GM12878 (cell line): Measurements from ENCODE around the gene FXYD7. TPM values are rescaled to one million over a fixed set of nuclear protein-coding genes. Genes with fewer than 3 reads are reported as not detected.

Source experiments
- ATAC-seq: fragments of 200-7000 bp; cut with Tn5 transposase; 3 replicates; pipeline ENCODE4 v1.9.1; 2020; ENCODE audit warnings: mild to moderate bottlenecking, moderate library complexity
- BruUV-seq: library from RNA; stranded (reverse); fragments of 400-500 nt; replicated peaks from 2 replicates; lab custom pipeline; 2021; lab: Mats Ljungman, UMichigan
- CTCF ChIA-PET: fragments of 300-600 bp; sonication (Branson Sonifier 250); formaldehyde crosslinking; extraction: SDS; loops from one replicate; lab custom pipeline; 2021; ENCODE audit warnings: inconsistent platforms; lab: Yijun Ruan, JAX
- POLR2A ChIA-PET: fragments of 350-600 bp; formaldehyde crosslinking; extraction: SDS; loops from one replicate; lab custom pipeline; 2021; ENCODE audit warnings: inconsistent platforms; lab: Charles Lee
- RAD21 ChIA-PET: fragments of 300-600 bp; sonication (Branson Sonifier 250); formaldehyde crosslinking; loops from one replicate; lab custom pipeline; 2023; ENCODE audit warnings: antibody characterized with exemption; ENCODE audit not compliant: unreplicated experiment; lab: Charles Lee
- SMC1A ChIA-PET: fragments of 300-600 bp; sonication (Branson Sonifier 250); formaldehyde crosslinking; loops from one replicate; lab custom pipeline; 2023; ENCODE audit not compliant: unreplicated experiment, uncharacterized antibody; lab: Charles Lee
- DNase-seq: peaks from one replicate; pipeline ENCODE4 v3.0.0-alpha.2; 2011; ENCODE audit warnings: low read depth, low spot score
- FAIRE-seq: peaks from 3 replicates; lab custom pipeline; 2011; peaks lifted over from hg19 to GRCh38; lab: Jason Lieb, UNC
- H2AFZ ChIP-seq: 2 replicates; pipeline ENCODE4 v1.6.0; 2011; ENCODE audit warnings: low read depth, low read length, control low read depth; ENCODE audit not compliant: control insufficient read depth
- H3K27ac ChIP-seq: 2 replicates; pipeline ENCODE4 v1.5.1; 2011; ENCODE audit warnings: control low read depth; ENCODE audit not compliant: control insufficient read depth, insufficient read depth
- H3K27me3 ChIP-seq, 2 experiments: replicated peaks in 1 of 2; 2 replicates each; pipeline versions ENCODE4 v1.6.0 to v1.6.1; 2011; ENCODE audit warnings: low read length in 1 of 2; ENCODE audit not compliant: control insufficient read depth in 2 of 2, insufficient read depth in 2 of 2
- H3K36me3 ChIP-seq, 2 experiments: 2 replicates each; pipeline ENCODE4 v1.5.1; 2011; ENCODE audit warnings: low read length in 1 of 2; ENCODE audit not compliant: control insufficient read depth in 2 of 2, insufficient read depth in 2 of 2
- H3K4me1 ChIP-seq: 2 replicates; pipeline ENCODE4 v1.6.1; 2011; ENCODE audit warnings: mild to moderate bottlenecking, low read length, moderate library complexity, mixed read lengths; ENCODE audit not compliant: control insufficient read depth, insufficient read depth
- H3K4me2 ChIP-seq: 2 replicates; pipeline ENCODE4 v1.6.0; 2011; ENCODE audit warnings: control low read depth; ENCODE audit not compliant: control insufficient read depth, insufficient read depth
- H3K4me3 ChIP-seq: fragments of 200-600 bp; sonication (generic); 2 replicates; pipeline ENCODE4 v1.5.1; 2016
- H3K79me2 ChIP-seq: 2 replicates; pipeline ENCODE4 v1.6.0; 2011; ENCODE audit warnings: low read length; ENCODE audit not compliant: control insufficient read depth, insufficient read depth
- H3K9ac ChIP-seq: 2 replicates; pipeline ENCODE4 v1.8.0; 2011; ENCODE audit warnings: low read length, control low read depth, mixed read lengths; ENCODE audit not compliant: control insufficient read depth, insufficient read depth
- H3K9me3 ChIP-seq: replicated peaks from 3 replicates; pipeline ENCODE4 v1.5.1; 2011; ENCODE audit warnings: mild to moderate bottlenecking, low read length; ENCODE audit not compliant: control insufficient read depth, insufficient read depth
- H4K20me1 ChIP-seq: 2 replicates; pipeline ENCODE4 v1.6.0; 2011; ENCODE audit not compliant: control insufficient read depth, insufficient read depth
- ASH2L ChIP-seq: fragments of 300-600, 200-600 bp; sonication (generic); IDR thresholded peaks from 2 replicates; pipeline ENCODE4 v1.6.1; 2017; ENCODE audit warnings: low read depth, mild to moderate bottlenecking, borderline replicate concordance
- CREB1 ChIP-seq: IDR thresholded peaks from 2 replicates; pipeline ENCODE4 v1.6.1; 2012; ENCODE audit warnings: low read depth, mild to moderate bottlenecking, inconsistent platforms
- CREM ChIP-seq: IDR thresholded peaks from 2 replicates; pipeline ENCODE4 v1.6.1; 2014; ENCODE audit warnings: antibody characterized with exemption, low read depth
- HDGF ChIP-seq: fragments of 450-650 bp; IDR thresholded peaks from 2 replicates; pipeline ENCODE4 v1.6.1; 2016; ENCODE audit warnings: antibody characterized with exemption
- SMC3 ChIP-seq: IDR thresholded peaks from 2 replicates; pipeline ENCODE4 v1.6.1; 2011; ENCODE audit warnings: low read length, improper control_type of control experiment, borderline replicate concordance
- WGBS: methylation state at CpG from one replicate; pipeline ENCODE4 v1.1.6; 2016; ENCODE audit warnings: low lambda C conversion rate; ENCODE audit not compliant: insufficient replicate concordance, insufficient coverage; ENCODE audit errors: missing lambda C conversion rate; 5-methylcytosine and 5-hydroxymethylcytosine counted together
- in situ Hi-C: fragments of 300-500 bp; cut with MboI; formaldehyde crosslinking; loops from 9 replicates; pipeline ENCODE4 v1.14.3; 2018; ENCODE audit warnings: mixed read lengths
- intact Hi-C: fragments of 100-400 bp; cut with micrococcal nuclease; formaldehyde crosslinking; loops from one replicate; pipeline ENCODE4 v1.14.2; 2022; ENCODE audit not compliant: unreplicated experiment
- polyA plus RNA-seq, 11 experiments: library from polyadenylated mRNA; depleted of rRNA in 4 of 11; unstranded in 6 of 11; stranded (reverse) in 5 of 11; fragments of >200 nt; fragmentation: Nextera tagmentation in 4 of 11; fragmentation: Illumina TruSeq in 1 of 11; extraction: Ambion mirVana in 4 of 11; extraction: Trizol in 1 of 11; gene quantifications; 1 replicate in 1 of 11; 2 replicates in 10 of 11; pipeline versions ENCODE4 v1.2.1 to v1.2.3, GENCODE V29; 2011 to 2016; ENCODE audit warnings: inconsistent platforms in 2 of 11, missing spikeins in 2 of 11, low read depth in 1 of 11
- total RNA-seq, 4 experiments: library from RNA; depleted of rRNA in 3 of 4; stranded (reverse); fragments of >200 nt in 3 of 4; fragmentation: Illumina TruSeq in 1 of 4; extraction: Trizol in 1 of 4; gene quantifications; 2 replicates each; pipeline versions ENCODE4 v1.2.1 to v1.2.3, GENCODE V29; 2013 to 2021
- TF ChIP-seq, protein P1 (sequence below): IDR thresholded peaks from 2 replicates; pipeline ENCODE4 v1.6.1; 2012; ENCODE audit warnings: low read length, inconsistent platforms
- TF ChIP-seq, protein P2 (sequence below): fragments of 450-650 bp; IDR thresholded peaks from 2 replicates; pipeline ENCODE4 v1.6.1; 2017; ENCODE audit warnings: mild to moderate bottlenecking, low read depth, inconsistent platforms; ENCODE audit not compliant: poor library complexity, severe bottlenecking

FXYD7 gene
- total and polyA plus RNA-seq, 10 of the 15 experiments (the other 5 are each of a cell fraction or from before 2014, with no cell fraction given) = 0.07 to 0.28 (median 0.12) TPM; not detected in 7

DNA sequence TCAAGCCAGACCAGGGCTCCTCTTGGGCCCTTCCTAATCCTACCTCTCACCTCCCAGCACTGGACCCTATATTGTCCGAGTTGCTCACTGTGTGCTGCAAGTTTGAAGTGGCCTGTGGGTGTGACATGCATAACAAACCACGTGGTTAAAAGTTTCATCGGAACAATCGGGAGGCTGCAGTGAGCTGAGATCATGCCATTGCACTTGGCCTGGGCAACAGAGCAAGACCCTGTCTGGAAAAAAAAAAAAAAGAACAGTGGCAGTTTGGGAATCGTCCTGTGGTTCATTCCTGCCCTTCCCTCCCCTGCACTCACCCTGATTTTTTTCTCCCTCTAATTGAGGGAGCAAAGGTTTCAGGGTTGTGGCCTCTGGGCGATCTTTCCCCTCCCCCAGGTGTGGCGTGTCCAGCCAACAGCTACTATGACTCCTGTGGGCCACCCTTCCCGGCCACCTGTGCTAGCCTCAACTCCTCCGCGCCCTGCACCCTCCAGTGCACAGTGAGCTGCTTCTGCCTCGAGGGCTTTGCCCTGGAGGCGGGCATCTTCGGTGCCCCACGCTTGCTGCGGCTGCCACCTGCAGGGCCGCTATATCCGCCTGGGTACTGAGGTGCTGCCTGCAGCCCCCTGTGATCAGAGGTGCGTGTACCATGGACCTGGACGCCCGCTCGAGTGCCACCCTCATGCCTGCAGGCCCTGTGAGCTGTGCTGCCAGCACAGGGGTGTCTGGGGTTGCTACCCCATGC, 43.7 kb upstream of the FXYD7 start:
- no peaks in the 10 kb centered on the region for H3K79me2 ChIP-seq
- BruUV-seq = no TSS peak
- ATAC-seq = no peak
- intact Hi-C loops (no loop called here), in situ Hi-C loops (no loop called here)
- no peak for TF ChIP-seq CREB1
- TF ChIP-seq HDGF = no peak
- no peak for TF ChIP-seq SMC3
- TF ChIP-seq, protein P1, sequence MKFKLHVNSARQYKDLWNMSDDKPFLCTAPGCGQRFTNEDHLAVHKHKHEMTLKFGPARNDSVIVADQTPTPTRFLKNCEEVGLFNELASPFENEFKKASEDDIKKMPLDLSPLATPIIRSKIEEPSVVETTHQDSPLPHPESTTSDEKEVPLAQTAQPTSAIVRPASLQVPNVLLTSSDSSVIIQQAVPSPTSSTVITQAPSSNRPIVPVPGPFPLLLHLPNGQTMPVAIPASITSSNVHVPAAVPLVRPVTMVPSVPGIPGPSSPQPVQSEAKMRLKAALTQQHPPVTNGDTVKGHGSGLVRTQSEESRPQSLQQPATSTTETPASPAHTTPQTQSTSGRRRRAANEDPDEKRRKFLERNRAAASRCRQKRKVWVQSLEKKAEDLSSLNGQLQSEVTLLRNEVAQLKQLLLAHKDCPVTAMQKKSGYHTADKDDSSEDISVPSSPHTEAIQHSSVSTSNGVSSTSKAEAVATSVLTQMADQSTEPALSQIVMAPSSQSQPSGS = no peak
- no peak for TF ChIP-seq ASH2L
- TF ChIP-seq CREM = no peak
- TF ChIP-seq, protein P2, sequence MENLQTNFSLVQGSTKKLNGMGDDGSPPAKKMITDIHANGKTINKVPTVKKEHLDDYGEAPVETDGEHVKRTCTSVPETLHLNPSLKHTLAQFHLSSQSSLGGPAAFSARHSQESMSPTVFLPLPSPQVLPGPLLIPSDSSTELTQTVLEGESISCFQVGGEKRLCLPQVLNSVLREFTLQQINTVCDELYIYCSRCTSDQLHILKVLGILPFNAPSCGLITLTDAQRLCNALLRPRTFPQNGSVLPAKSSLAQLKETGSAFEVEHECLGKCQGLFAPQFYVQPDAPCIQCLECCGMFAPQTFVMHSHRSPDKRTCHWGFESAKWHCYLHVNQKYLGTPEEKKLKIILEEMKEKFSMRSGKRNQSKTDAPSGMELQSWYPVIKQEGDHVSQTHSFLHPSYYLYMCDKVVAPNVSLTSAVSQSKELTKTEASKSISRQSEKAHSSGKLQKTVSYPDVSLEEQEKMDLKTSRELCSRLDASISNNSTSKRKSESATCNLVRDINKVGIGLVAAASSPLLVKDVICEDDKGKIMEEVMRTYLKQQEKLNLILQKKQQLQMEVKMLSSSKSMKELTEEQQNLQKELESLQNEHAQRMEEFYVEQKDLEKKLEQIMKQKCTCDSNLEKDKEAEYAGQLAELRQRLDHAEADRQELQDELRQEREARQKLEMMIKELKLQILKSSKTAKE = no peak
- SMC1A ChIA-PET = interaction anchor here (1.6 kb wide), 1 partner anchor 42 kb away, joined by 3 read pairs; no protein-coding TSS in a partner anchor
- 37% methylated on average over 20 of the region's 21 CpGs for WGBS
- RAD21 ChIA-PET = no interaction called here
- H3K4me3 ChIP-seq = no peak overlapping the region
- H3K36me3 ChIP-seq = no peaks in the 10 kb centered on the region
- H3K9ac ChIP-seq = no peak overlapping the region
- no peak overlapping the region for H2AFZ ChIP-seq
- H3K4me1 ChIP-seq = no peaks in the 10 kb centered on the region
- FAIRE-seq = no peak
- no peaks in the 10 kb centered on the region for H3K9me3 ChIP-seq
- POLR2A ChIA-PET = no interaction called here
- CTCF ChIA-PET = interaction anchor here (0.6 to 1.3 kb wide), 3 partner anchors 17 to 668 kb away, joined by 3 read pairs; partner anchors contain the start of gene FXYD3
- H3K27ac ChIP-seq = no peak overlapping the region
- DNase-seq = no peak
- no peaks in the 10 kb centered on the region; a peak in 1 of 4 replicates for H3K27me3 ChIP-seq
- H4K20me1 ChIP-seq = no peaks in the 10 kb centered on the region
- H3K4me2 ChIP-seq = no peak overlapping the region
